PC-3 (cell line): Measurements from ENCODE around the gene NUDT4B.
"Not testable (repeated sequence)": the region's sequence is repeated elsewhere in the genome, so short reads cannot be mapped to it uniquely, and the experiment has no call there.

Experiments used
- EZH2phosphoT487 ChIP-seq: fragments of 300-600 bp; sonication (generic); IDR thresholded peaks from 2 replicates; pipeline ENCODE4 v1.6.1; 2018; ENCODE audit warnings: mild to moderate bottlenecking, antibody characterized with exemption, low read length, borderline replicate concordance
- TF ChIP-seq, protein P1 (sequence below): fragments of 300-600 bp; sonication (generic); conservative IDR thresholded peaks from 2 replicates; pipeline ENCODE4 v1.5.1; 2017; ENCODE audit warnings: antibody characterized with exemption, low read depth, mild to moderate bottlenecking, low read length

DNA sequence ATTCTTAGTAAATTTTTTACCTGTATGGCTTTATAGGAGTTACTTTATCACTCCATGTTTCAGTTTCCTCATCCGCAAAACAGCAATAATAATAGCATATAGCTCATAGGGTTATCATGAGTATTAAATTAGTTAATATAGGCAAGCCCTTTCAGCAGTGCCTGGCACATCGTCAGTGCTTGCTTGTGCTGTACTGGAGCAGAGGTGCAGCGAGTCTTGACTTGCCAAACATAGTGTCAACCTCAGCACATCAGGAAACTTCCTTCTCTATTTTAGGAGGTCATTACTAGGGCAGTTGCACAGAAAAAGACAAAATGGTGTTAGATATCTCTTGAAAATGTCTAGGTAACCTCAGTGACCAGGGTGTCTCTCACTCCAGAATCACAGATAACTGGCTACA lies 33.1 kb upstream of the NUDT4B start:
- TF ChIP-seq, protein P1, sequence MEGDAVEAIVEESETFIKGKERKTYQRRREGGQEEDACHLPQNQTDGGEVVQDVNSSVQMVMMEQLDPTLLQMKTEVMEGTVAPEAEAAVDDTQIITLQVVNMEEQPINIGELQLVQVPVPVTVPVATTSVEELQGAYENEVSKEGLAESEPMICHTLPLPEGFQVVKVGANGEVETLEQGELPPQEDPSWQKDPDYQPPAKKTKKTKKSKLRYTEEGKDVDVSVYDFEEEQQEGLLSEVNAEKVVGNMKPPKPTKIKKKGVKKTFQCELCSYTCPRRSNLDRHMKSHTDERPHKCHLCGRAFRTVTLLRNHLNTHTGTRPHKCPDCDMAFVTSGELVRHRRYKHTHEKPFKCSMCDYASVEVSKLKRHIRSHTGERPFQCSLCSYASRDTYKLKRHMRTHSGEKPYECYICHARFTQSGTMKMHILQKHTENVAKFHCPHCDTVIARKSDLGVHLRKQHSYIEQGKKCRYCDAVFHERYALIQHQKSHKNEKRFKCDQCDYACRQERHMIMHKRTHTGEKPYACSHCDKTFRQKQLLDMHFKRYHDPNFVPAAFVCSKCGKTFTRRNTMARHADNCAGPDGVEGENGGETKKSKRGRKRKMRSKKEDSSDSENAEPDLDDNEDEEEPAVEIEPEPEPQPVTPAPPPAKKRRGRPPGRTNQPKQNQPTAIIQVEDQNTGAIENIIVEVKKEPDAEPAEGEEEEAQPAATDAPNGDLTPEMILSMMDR: not testable (repeated sequence)
- TF ChIP-seq EZH2phosphoT487: not testable (repeated sequence)
